ENCODE results near the gene RAB11A.

The RAB11A gene

GRCh38 chr15:65869126-65869953 lies at the start of gene RAB11A:
RAB11A (plus strand) TSS chr15:65869491; CDS start chr15:65869586, 95 bp downstream.
- DNase-seq (ENCODE audit: low read depth), result peak; percentile 85

DNA sequence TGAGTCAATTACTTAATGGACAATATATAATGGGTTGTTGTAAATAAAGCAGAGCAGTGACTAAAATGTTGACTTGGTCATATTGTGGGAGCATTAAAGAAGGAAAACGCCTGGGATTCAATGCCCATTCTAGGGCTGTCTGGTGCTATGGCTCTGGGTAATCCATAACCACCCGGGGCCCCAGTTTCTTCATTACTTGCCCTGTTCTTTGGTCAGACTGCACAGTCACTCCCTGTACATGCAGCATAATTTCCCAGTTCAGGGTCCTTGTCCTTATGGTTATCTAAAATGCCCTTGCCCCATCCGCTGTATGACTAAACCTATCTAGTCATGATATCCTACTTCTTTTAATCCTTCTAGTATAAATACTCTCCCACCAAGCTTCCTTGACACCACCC lies 49.7 kb upstream of the RAB11A start:
- no peak for DNase-seq (ENCODE audit: low read depth)

- DNase-seq (ENCODE audit: low read depth), result no peak
These were observed 48.2 kb upstream of the RAB11A start for GRCh38 chr15:65821070-65821469.

DNA sequence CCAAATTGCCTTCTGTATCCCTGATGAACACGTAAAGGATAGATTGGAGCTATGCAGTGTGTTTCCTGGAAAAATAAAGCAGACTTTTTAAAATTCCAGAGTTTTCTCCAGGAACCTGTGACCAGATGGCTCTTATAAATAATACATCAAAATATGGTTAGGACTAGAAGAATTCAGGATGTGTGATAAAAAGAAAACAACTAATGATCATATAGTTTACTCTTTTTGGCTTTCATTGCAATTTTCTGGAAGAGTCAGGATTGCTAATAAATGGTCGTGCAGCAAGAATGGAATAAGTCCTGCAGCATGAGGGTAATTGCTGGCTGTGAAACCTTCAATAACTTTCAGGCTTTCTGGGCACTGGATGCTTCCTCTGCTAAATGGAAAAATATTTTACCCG lies 47.0 kb upstream of the RAB11A start:
- no peak for DNase-seq (ENCODE audit: low read depth)

DNA sequence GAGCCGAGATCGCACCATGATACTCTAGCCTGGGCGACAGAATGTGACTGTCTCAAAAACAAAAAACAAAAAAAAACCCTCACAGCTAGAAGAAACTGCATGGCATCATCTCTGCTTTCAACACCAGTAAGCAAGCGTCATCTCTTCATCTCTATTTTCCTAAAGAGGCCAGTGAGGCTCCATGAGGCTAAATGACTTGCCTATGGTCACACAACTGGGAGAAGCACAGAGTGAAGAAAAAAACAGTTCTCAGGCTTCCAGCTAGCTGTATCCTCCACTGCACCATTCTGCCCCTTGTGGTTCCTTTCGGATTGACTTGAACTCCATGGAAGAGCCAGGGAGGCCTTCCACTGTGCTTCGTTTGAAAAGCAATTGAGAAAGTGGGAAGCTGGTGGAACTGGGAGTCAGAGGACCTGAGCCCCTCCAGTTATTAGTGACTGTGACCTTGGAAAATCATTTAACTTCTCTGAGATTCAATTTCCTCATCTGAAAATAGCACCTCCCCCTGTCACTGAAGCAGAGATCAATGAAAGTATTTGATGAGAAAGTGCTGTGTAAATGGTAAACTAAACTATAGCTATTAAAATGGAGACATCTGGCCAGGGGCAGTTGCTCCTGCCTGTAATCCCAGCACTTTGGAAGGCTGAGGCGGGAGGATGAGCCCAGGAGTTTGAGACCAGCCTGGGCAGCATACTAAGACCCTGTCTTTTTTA lies 45.1 kb upstream of the RAB11A start:
- DNase-seq (ENCODE audit: low read depth), result no peak

- DNase-seq (ENCODE audit: low read depth), result no peak
These were observed 44.2 kb upstream of the RAB11A start for GRCh38 chr15:65824941-65825544.

- no peak for DNase-seq (ENCODE audit: low read depth)
These were observed 42.2 kb upstream of the RAB11A start for GRCh38 chr15:65827065-65827464.

- DNase-seq (ENCODE audit: low read depth), result no peak
These were observed 40.7 kb upstream of the RAB11A start for GRCh38 chr15:65828585-65828984.

DNA sequence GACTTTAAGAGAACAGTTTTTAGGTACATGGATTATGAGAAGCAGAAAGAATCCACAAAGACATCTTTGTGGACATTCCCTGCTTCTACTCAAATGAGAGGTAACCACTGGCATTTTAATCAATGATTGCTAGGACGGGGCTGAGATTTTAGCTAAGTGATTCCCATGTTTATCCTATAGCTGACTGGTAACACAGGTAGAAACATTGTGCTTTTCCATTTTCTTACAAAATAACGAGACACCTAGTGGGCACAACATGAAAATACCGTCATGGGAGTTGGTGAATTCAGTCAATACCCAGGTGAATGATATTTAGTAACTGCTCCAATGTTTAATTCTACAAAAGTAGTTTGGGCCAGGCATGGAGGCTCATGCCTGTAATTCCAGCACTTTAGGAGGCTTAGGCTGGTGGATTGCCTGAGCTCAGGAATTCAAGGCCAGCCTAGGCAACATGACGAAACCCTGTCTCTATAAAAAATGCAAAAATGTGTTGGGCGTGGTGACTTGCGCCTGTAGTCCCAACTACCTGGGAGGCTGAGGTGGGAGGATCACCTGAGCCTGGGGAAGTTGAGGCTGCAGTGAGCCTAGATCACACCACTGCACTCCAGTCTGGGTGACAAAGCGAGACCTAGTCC lies 40.0 kb upstream of the RAB11A start:
- no peak for DNase-seq (ENCODE audit: low read depth)

- peak; percentile 15 for DNase-seq (ENCODE audit: low read depth)
These were observed 36.5 kb upstream of the RAB11A start for GRCh38 chr15:65832549-65833364.

GRCh38 chr15:65833501-65834205 lies 35.6 kb upstream of the RAB11A start:
- DNase-seq (ENCODE audit: low read depth), result no peak

- DNase-seq (ENCODE audit: low read depth), result no peak
These were observed 34.5 kb upstream of the RAB11A start for GRCh38 chr15:65834603-65835282.

- no peak for DNase-seq (ENCODE audit: low read depth)
These were observed 33.8 kb upstream of the RAB11A start for GRCh38 chr15:65835447-65835846.

GRCh38 chr15:65836665-65837064 lies 32.6 kb upstream of the RAB11A start:
- DNase-seq (ENCODE audit: low read depth), result no peak

GRCh38 chr15:65837301-65838294 lies 31.7 kb upstream of the RAB11A start:
- no peak for DNase-seq (ENCODE audit: low read depth)

DNA sequence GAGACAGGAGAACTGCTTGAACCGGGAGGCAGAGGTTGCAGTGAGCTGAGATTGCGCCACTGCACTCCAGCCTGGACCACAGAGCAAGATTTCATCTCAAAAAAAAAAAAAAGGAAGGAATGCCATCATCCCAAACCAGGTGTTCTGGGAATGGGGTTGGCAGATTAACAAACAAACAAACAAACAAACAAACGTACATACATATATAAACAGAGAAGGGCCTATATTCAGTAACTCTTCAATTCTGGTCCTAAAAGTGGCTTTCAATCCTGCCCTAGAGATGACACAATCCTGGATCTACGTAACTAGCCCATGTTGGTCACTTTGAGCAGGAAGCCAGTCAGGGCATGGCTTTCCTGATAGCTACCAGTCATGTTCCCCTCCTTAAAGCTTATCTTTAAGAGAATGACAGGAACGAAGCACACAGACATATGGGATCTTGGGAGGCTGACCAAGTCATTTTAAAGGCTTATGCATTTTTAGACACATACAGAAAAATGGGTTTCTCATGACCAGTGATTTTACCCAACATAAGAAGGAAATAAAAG lies 29.9 kb upstream of the RAB11A start:
- no peak for DNase-seq (ENCODE audit: low read depth)

DNA sequence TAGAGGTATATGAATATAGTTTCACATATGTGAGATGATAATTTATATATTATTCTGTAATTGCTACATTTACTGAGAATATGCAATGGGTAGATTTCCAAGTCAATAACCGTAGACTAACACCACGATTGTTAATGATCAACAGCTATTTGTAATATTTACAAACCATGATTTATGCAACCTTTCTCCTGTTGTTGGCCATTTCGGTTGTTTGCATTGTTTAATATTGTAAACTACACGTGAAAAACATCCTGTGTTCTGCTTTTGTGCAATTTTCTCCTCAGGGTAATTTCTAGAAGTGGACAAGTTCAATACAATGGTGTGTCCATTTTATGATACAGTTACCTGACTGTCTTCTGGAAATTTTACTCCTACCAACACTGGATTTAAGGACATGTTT lies 29.3 kb upstream of the RAB11A start:
- DNase-seq (ENCODE audit: low read depth), result no peak

- DNase-seq (ENCODE audit: low read depth), result no peak
These were observed 28.0 kb upstream of the RAB11A start for GRCh38 chr15:65841121-65841930.

All from stimulated activated CD8-positive, alpha-beta memory T cell treated with anti-CD3 and anti-CD28 coated beads, Interleukin-15, amount 100 ng/mL, for 1 hour (primary cell).